G401 (cell line): ENCODE measurements around the gene ATXN3. TPM values are rescaled to one million over a fixed set of nuclear protein-coding genes. Genes with fewer than 3 reads are reported as not detected.
A peak's percentile ranks its signal among the peaks of the same experiment; 100 is the strongest.
"Not testable (repeated sequence)": the region's sequence is repeated elsewhere in the genome, so short reads cannot be mapped to it uniquely, and the experiment has no call there.

Experiments used
- DNase-seq: peaks from one replicate; pipeline ENCODE4 v3.0.0-alpha.2; 2015; ENCODE audit warnings: low spot score
- in situ Hi-C: cut with HindIII; loops from 2 replicates; pipeline ENCODE4 v1.10.0; 2016; ENCODE audit warnings: low sequenced_read_pairs, mixed read lengths
- total RNA-seq: library from RNA; depleted of rRNA; stranded (reverse); fragments of >200 nt; shearing (Covaris generic); gene quantifications from 2 replicates; pipeline ENCODE4 v1.2.3, GENCODE V29; 2014

The ATXN3 gene
- total RNA-seq, 1 experiment from 2014 or later, result 40.9 TPM

- in situ Hi-C loops, result no loop called here
- peak; percentile 14 for DNase-seq
These were observed 13.1 kb downstream of the ATXN3 start for GRCh38 chr14:92093320-92093719.

- no peak for DNase-seq
- in situ Hi-C loops, result no loop called here
These were observed 17.9 kb downstream of the ATXN3 start for GRCh38 chr14:92088494-92088893.

DNA sequence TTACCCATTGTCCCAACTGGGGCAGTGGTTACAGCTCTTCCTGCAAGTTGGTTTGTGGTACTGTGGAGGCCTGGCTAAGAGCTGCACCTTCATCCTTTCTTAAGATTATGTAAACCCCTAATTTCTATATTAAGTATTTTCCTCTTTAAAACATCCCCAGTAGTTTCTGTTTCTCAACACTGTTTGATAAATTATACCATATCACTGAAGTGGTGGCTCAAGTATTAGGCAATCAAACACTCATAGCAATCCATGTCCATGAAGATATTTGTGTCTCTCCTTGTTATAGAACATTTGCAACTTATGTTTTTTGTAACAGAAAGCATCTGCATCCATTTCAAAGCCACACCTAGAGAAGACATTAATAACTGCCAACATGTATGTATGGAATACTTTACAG lies 31.8 kb downstream of the ATXN3 start:
- in situ Hi-C loops, result no loop called here
- DNase-seq, result no peak

- no peak for DNase-seq
- in situ Hi-C loops, result no loop called here
These were observed 48.1 kb downstream of the ATXN3 start for GRCh38 chr14:92058006-92058917.

GRCh38 chr14:92049781-92050180 lies 56.6 kb downstream of the ATXN3 start:
- DNase-seq, result no peak
- in situ Hi-C loops, result no loop called here

GRCh38 chr14:92049221-92049620 lies 57.2 kb downstream of the ATXN3 start:
- in situ Hi-C loops, result not testable (repeated sequence)

GRCh38 chr14:92045904-92046303 lies 60.5 kb downstream of the ATXN3 start:
- in situ Hi-C loops, DNase-seq: not testable (repeated sequence)

More at GRCh38 chr14:92049221-92049620, 57.2 kb downstream of the ATXN3 start:
- DNase-seq, result not testable (repeated sequence)

GRCh38 chr14:92041766-92042165 lies 64.6 kb downstream of the ATXN3 start:
- DNase-seq, in situ Hi-C loops: not testable (repeated sequence)

DNA sequence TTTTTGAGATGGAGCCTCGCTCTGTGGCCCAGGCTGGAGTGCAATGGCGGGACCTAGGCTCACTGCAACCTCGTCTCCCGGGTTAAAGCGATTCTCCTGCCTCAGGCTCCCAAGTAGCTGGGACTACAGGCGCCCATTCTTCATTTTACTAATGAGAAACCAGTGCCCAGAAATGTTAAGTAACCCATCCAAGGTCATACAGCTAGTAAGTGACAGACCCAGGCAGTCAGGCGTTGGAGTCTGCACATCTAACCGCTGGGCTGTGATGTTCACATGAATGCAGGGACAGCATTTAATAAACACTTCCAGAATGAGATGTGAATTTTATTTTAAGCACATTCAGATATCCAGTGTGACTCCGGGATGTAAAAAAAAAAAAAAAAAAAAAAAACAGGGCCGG lies 65.2 kb downstream of the ATXN3 start:
- no peak for DNase-seq
- in situ Hi-C loops, result no loop called here

- in situ Hi-C loops, result no loop called here
- DNase-seq, result peak; percentile 90
These were observed 65.8 kb downstream of the ATXN3 start for GRCh38 chr14:92040431-92041051.

GRCh38 chr14:92039719-92040430 lies 66.5 kb downstream of the ATXN3 start, which contains the start of gene TRIP11:
TRIP11 (minus strand) TSS chr14:92040059; CDS start chr14:92039685, 374 bp downstream.
- peak; percentile 92 for DNase-seq
- in situ Hi-C loops, result no loop called here

DNA sequence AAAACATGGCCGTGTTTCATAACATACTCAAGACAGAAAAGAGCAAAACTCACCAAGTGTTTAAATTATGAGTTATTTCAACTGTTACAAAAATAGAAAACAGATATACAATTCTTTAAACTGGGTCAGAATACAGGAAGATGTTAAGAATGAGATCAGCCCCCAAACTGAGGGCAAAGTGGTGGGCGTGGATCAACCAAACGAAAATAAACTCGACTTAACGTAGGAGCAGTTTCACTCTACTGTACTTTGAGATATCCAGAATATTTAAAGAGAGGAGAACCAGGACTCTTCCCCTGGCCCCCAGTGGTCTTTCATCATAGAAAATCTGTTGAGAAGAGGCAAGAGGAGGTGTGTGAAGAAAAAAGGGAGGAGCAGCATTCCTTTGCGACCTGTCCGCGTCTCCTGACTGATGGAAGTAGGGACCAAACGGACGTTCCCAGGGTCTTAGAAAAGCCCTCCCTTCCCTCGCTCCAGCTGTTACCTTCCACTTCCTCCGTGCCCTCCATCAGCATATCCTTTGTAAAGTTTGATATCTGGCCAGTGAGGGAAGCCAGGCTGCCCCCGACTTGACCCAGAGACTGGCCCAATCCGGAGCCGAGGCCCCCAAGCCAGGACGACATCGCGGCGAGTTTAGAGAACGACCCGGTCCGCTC lies 67.2 kb downstream of the ATXN3 start:
- peak; percentile 65 for DNase-seq
- in situ Hi-C loops, result no loop called here

GRCh38 chr14:92037989-92038388 lies 68.4 kb downstream of the ATXN3 start:
- in situ Hi-C loops, result no loop called here

GRCh38 chr14:92035890-92036289 lies 70.5 kb downstream of the ATXN3 start:
- no peak for DNase-seq
- in situ Hi-C loops, result no loop called here

More at GRCh38 chr14:92037989-92038388, 68.4 kb downstream of the ATXN3 start:
- no peak for DNase-seq

GRCh38 chr14:92033906-92034687 lies 72.3 kb downstream of the ATXN3 start:
- in situ Hi-C loops, result no loop called here
- DNase-seq, result no peak

DNA sequence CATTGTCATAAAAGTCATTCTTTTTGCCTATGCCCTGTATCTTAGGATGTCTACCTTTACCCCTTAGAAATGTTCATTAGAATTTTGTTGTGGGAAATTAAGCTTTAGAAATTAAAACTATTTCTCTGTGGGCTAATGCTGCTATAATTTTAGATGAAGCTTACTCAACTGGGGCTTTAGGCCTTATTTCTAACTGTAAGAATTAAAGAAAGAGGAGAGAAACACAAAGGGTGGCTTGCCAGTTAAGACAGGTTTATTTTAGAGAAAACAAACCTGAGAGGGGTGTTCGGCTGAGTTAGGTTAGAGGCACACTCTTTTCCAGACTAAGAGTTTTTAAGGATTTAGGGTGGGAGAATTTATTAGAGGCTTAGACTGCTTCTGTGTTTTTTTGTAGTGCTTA lies 72.9 kb downstream of the ATXN3 start:
- no peak for DNase-seq
- in situ Hi-C loops, result no loop called here

DNA sequence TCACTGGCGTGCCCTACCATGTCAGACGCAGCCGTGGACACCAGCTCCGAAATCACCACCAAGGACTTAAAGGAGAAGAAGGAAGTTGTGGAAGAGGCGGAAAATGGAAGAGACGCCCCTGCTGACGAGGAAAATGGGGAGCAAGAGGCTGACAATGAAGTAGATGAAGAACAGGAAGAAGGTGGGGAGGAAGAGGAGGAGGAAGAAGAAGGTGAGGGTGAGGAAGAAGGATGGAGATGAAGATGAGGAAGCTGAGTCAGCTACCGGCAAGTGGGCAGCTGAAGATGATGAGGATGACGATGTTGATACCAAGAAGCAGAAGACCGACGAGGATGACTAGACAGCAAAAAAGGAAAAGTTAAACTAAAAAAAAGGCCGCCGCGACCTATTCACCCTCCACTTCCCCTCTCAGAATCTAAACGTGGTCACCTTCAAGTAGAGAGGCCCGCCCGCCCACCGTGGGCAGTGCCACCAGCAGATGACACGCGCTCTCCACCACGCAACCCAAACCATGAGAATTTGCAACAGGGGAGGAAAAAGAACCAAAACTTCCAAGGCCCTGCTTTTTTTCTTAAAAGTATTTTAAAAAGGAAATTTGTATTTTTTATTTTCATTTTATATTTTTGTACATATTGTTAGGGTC lies 79.7 kb downstream of the ATXN3 start:
- no peak for DNase-seq
- in situ Hi-C loops, result no loop called here

DNA sequence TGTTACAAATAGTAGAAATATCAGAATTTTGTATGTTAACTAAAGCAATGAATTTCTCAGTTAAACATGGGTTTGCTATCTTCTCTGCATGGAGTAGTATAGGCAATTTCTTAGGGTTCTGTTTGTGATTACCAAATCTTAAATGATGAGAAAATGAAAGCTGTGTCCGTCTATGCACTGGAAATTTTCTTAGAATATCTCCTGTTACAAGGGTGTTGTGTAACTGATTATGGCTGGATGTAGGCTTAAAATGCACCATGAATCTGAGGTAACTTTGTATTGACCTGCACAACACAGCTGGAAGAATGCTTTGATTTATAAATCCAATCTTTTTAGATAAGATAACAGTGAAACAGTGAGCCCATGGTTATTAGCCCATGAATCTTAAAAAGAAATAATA lies 84.3 kb downstream of the ATXN3 start:
- DNase-seq, result no peak
- in situ Hi-C loops, result no loop called here
